ENCODE results near the gene SCYL1. TPM values are rescaled to one million over a fixed set of nuclear protein-coding genes. Genes with fewer than 3 reads are reported as not detected.

The SCYL1 gene
- total RNA-seq, 1 donor from 2014 or later, result 81.2 TPM

DNA sequence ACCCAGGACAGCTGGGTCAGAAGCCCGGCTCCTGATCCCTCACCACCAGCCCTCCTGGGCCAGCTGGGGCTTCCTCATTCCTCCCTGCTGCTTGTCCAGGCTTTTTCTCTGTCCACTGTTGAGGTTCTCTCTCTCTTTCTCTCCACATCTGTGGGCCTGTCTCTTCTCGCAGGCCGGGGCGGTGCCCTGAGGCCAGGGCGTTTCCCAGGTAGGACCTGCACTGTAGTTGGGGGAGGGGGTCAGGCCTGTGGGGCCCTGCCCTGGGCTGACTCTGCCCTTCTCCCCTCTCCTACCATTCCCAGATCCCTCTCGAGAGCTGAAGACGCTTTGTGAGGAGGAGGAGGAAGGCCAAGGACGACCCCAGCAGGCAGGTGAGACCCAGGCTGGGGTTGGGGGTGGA is 55.9 kb downstream of the SCYL1 start:
- DNase-seq (ENCODE audit: low read depth), result no peak
- TF ChIP-seq, protein P1, sequence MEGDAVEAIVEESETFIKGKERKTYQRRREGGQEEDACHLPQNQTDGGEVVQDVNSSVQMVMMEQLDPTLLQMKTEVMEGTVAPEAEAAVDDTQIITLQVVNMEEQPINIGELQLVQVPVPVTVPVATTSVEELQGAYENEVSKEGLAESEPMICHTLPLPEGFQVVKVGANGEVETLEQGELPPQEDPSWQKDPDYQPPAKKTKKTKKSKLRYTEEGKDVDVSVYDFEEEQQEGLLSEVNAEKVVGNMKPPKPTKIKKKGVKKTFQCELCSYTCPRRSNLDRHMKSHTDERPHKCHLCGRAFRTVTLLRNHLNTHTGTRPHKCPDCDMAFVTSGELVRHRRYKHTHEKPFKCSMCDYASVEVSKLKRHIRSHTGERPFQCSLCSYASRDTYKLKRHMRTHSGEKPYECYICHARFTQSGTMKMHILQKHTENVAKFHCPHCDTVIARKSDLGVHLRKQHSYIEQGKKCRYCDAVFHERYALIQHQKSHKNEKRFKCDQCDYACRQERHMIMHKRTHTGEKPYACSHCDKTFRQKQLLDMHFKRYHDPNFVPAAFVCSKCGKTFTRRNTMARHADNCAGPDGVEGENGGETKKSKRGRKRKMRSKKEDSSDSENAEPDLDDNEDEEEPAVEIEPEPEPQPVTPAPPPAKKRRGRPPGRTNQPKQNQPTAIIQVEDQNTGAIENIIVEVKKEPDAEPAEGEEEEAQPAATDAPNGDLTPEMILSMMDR (conservative IDR thresholded peaks at IDR 0.05; ENCODE audit: low read depth, low read length), result no peak
- H3K4me3 ChIP-seq (ENCODE audit: low read depth, low read length), result no peak overlapping the region

DNA sequence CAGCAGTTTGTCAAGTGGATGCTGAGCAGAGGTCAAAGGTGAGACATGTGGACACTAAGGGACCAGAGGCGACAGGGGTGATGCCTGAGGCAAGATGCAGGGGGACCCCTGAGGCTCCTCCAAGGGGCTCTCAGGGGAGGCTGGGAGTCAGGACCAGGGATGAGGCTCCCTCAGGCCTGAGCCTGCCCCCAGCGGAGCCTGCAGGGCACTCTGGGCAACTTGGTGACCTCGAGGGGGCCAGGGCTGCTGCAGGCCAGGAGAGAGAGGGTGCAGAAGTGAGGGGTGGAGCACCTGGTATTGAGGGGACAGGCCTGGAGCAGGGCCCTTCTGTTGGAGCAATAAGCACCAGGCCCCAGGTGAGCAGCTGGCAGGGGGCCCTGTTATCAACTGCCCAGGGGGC is 57.0 kb downstream of the SCYL1 start:
- TF ChIP-seq, protein P1 (conservative IDR thresholded peaks at IDR 0.05; ENCODE audit: low read depth, low read length), result no peak
- no peak overlapping the region for H3K4me3 ChIP-seq (ENCODE audit: low read depth, low read length)
- no peak for DNase-seq (ENCODE audit: low read depth)

DNA sequence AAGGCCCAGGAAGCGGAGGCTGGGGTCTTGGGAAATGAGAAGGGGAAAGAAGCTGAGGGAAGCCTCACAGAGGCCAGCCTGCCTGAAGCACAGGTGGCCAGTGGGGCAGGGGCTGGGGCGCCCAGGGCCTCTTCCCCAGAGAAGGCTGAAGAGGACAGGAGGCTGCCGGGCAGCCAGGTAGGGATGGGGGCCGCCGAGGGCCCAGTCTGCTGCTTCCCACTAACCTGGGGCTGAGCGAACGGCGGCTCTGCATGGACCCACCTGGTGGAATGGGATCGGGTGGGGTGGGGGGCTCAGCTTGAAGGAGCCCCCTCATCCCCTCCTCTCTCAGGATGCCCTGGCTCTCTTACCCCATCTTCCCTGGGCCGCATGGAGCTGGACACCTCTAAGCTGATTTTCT is 58.7 kb downstream of the SCYL1 start:
- TF ChIP-seq, protein P1 (conservative IDR thresholded peaks at IDR 0.05; ENCODE audit: low read depth, low read length), result no peak
- no peak for DNase-seq (ENCODE audit: low read depth)
- no peak overlapping the region for H3K4me3 ChIP-seq (ENCODE audit: low read depth, low read length)

GRCh38 chr11:65584106-65584505 is 59.2 kb downstream of the SCYL1 start:
- no peak overlapping the region for H3K4me3 ChIP-seq (ENCODE audit: low read depth, low read length)
- DNase-seq (ENCODE audit: low read depth), result no peak
- TF ChIP-seq, protein P1 (conservative IDR thresholded peaks at IDR 0.05; ENCODE audit: low read depth, low read length), result no peak

- no peak for DNase-seq (ENCODE audit: low read depth)
- no peak overlapping the region for H3K4me3 ChIP-seq (ENCODE audit: low read depth, low read length)
- TF ChIP-seq, protein P1 (conservative IDR thresholded peaks at IDR 0.05; ENCODE audit: low read depth, low read length), result no peak
Observed at GRCh38 chr11:65584723-65585171, 59.9 kb downstream of the SCYL1 start.

DNA sequence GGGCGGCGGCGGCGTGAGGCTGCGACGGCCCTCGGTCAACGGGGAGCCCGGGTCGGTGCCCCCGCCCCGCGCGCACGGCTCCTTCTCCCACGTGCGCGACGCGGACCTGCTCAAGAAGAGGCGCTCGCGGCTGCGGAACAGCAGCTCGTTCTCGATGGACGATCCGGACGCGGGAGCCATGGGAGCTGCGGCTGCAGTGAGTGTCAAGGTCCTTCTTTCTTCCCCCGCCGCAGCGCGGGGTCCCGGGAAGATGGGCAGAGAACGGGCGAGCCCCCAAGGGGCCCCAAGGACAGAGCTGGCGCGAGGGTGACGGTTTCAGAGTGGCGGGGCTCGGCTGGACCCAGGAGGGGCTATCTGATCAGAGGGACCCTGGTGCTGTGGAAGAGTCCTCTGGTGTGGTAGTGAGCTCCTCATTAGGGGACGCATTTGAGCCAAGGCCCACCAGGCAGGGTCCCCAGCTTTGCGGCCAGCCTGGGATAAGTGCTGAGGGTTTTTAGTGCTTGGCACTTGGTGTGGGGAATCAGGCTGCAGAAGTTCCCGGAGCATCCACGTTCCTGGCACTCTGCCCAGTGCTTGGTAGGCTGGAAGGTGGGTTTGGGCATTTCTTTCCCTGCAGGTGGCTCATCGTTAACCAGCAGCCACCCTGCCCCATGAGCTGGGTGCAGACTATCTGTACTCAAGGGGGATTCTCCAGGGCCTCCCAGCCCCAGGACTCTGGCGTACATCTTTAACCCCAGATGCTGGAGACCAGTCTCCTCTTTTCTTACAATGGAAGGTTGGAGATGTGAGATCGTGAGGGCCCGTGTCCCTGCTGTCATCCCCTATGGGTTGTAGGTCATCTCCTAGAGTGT is 60.7 kb downstream of the SCYL1 start:
- no peak overlapping the region for H3K4me3 ChIP-seq (ENCODE audit: low read depth, low read length)
- TF ChIP-seq, protein P1 (conservative IDR thresholded peaks at IDR 0.05; ENCODE audit: low read depth, low read length), result no peak
- no peak for DNase-seq (ENCODE audit: low read depth)

DNA sequence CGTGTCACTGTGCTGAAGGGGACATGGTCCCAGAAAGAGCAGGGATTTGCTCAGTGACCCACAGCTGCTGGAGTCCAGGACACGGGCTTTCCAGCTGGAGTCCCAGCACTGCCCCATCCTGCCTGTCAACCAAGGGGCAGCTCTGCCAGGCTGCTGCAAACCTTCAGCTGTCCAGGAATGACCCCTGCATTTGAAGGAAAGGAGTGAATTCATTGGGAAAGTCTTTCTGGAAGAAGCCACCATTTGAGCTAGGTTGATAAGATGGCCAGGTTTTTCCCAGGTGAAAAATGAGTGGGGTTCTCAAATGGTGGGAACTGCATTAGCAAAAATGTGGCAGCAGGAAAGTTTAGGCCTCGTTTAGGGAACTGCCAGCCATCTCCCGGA is 61.4 kb downstream of the SCYL1 start:
- no peak for DNase-seq (ENCODE audit: low read depth)
- TF ChIP-seq, protein P1 (conservative IDR thresholded peaks at IDR 0.05; ENCODE audit: low read depth, low read length), result no peak
- H3K4me3 ChIP-seq (ENCODE audit: low read depth, low read length), result no peak overlapping the region
